GM18505 (cell line): ENCODE data around the gene CHDH.
A peak's percentile ranks its signal among the peaks of the same experiment; 100 is the strongest.

ENCODE experiments used
- ATAC-seq: cut with Tn5 transposase; IDR thresholded peaks from one replicate; pipeline ENCODE4 v1.9.1; 2021; ENCODE audit not compliant: unreplicated experiment
- POLR2A ChIP-seq: IDR thresholded peaks from 4 replicates; pipeline ENCODE4 v1.6.1; 2011; ENCODE audit warnings: borderline replicate concordance; ENCODE audit not compliant: insufficient read depth, insufficient read length; ENCODE audit errors: extremely low read depth

CHDH gene

GRCh38 chr3:53844262-53845102 lies 1.7 kb downstream of the CHDH start:
- ATAC-seq = no peak
- no peak for TF ChIP-seq POLR2A

- peak; percentile 43 for ATAC-seq
- no peak for TF ChIP-seq POLR2A
Measured at GRCh38 chr3:53843195-53844177, 2.7 kb downstream of the CHDH start.

GRCh38 chr3:53842436-53843194 lies 3.6 kb downstream of the CHDH start:
- ATAC-seq = no peak
- no peak for TF ChIP-seq POLR2A

- ATAC-seq = no peak
- TF ChIP-seq POLR2A = no peak
Measured at GRCh38 chr3:53841296-53841695, 4.9 kb downstream of the CHDH start.

- ATAC-seq = no peak
- no peak for TF ChIP-seq POLR2A
Measured at GRCh38 chr3:53837331-53837730, 8.9 kb downstream of the CHDH start.

- TF ChIP-seq POLR2A = no peak
- no peak for ATAC-seq
Measured at GRCh38 chr3:53836084-53836872, 9.9 kb downstream of the CHDH start.

- no peak for ATAC-seq
- TF ChIP-seq POLR2A = no peak
Measured at GRCh38 chr3:53835257-53835656, 11.0 kb downstream of the CHDH start.

- no peak for ATAC-seq
- no peak for TF ChIP-seq POLR2A
Measured at GRCh38 chr3:53834429-53835095, 11.7 kb downstream of the CHDH start.

GRCh38 chr3:53833700-53834099 lies 12.5 kb downstream of the CHDH start:
- TF ChIP-seq POLR2A = no peak
- ATAC-seq = no peak

- TF ChIP-seq POLR2A = no peak
- no peak for ATAC-seq
Measured at GRCh38 chr3:53833053-53833645, 13.1 kb downstream of the CHDH start.

- no peak for ATAC-seq
- no peak for TF ChIP-seq POLR2A
Measured at GRCh38 chr3:53830944-53831343, 15.3 kb downstream of the CHDH start.
